Endometrium (tissue), 2 donors: ENCODE data around the gene SELENOH.

Experiments
- FAIRE-seq: peaks from 2 replicates; lab custom pipeline; 2012; peaks lifted over from hg19 to GRCh38; lab: Jason Lieb, UNC
- donor health status: control.
- donor health status: control.

Gene SELENOH

GRCh38 chr11:57746920-57747319, 5.6 kb downstream of the SELENOH start:
- no peak for FAIRE-seq

- FAIRE-seq, result no peak
Observed at GRCh38 chr11:57751176-57751575, 9.9 kb downstream of the SELENOH start.

- no peak for FAIRE-seq
Observed at GRCh38 chr11:57751676-57752253, 10.5 kb downstream of the SELENOH start, which contains the start of gene BTBD18. Gene BTBD18 (minus strand): TSS chr11:57751819. CDS start chr11:57751188, 631 bp downstream.

- no peak for FAIRE-seq
Observed at GRCh38 chr11:57752954-57753353, 11.7 kb downstream of the SELENOH start.

- no peak for FAIRE-seq
Observed at GRCh38 chr11:57758174-57758573, 16.9 kb downstream of the SELENOH start.

- peak; percentile 99 for FAIRE-seq
Observed at GRCh38 chr11:57761301-57762234, 20.3 kb downstream of the SELENOH start, which contains the start of gene CTNND1. Gene CTNND1 (plus strand): TSS chr11:57761802. CDS start chr11:57791479, 29,677 bp downstream.

GRCh38 chr11:57762235-57762861, 21.1 kb downstream of the SELENOH start:
- no peak for FAIRE-seq

- FAIRE-seq, result no peak
Observed at GRCh38 chr11:57763568-57763967, 22.3 kb downstream of the SELENOH start.

GRCh38 chr11:57764021-57764420, 22.7 kb downstream of the SELENOH start:
- no peak for FAIRE-seq

GRCh38 chr11:57764566-57764965, 23.3 kb downstream of the SELENOH start:
- no peak for FAIRE-seq

- FAIRE-seq, result no peak
Observed at GRCh38 chr11:57764972-57765371, 23.7 kb downstream of the SELENOH start.

GRCh38 chr11:57770793-57771192, 29.5 kb downstream of the SELENOH start:
- no peak for FAIRE-seq

GRCh38 chr11:57771365-57771764, 30.1 kb downstream of the SELENOH start:
- FAIRE-seq, result no peak

GRCh38 chr11:57772562-57772961, 31.3 kb downstream of the SELENOH start:
- no peak for FAIRE-seq

GRCh38 chr11:57773026-57773598, 31.8 kb downstream of the SELENOH start:
- no peak for FAIRE-seq

GRCh38 chr11:57775491-57775890, 34.2 kb downstream of the SELENOH start:
- FAIRE-seq, result no peak

- no peak for FAIRE-seq
Observed at GRCh38 chr11:57776031-57776521, 34.8 kb downstream of the SELENOH start.

GRCh38 chr11:57776577-57777210, 35.4 kb downstream of the SELENOH start:
- FAIRE-seq, result no peak

GRCh38 chr11:57777969-57778317, 36.7 kb downstream of the SELENOH start:
- FAIRE-seq, result no peak

GRCh38 chr11:57778318-57779037, 37.2 kb downstream of the SELENOH start:
- FAIRE-seq, result peak; percentile 84

GRCh38 chr11:57779276-57779675, 38.0 kb downstream of the SELENOH start:
- no peak for FAIRE-seq
